Glomerular visceral epithelial cell (primary cell): ENCODE data around the gene PLA2G4E.

Experiments used
- DNase-seq: peaks from one replicate; pipeline ENCODE4 v3.0.0-alpha.2; 2016; ENCODE audit errors: extremely low spot score

Gene PLA2G4E

GRCh38 chr15:41993472-41994170, 27.2 kb downstream of the PLA2G4E start:
- no peak for DNase-seq

DNA sequence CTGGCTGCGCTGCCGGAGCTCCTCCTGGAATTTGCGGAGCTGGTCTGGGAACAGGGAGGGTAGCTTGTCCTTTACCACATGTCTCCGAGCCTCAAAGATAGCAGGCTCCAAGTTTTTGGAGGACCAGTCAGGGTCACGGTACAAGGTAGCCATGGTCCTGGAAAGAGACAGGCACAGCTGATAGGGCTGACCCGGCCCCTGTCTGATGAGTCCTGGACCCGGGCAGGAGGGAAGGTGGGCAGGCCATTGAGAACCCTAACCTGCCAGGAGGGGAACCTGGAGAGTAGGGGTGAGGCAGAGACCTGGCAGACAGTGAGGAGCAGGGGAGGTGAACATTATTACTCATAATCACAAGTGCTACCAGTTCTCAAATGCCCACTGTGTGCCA, 28.0 kb downstream of the PLA2G4E start:
- DNase-seq, result no peak

- no peak for DNase-seq
Observed at GRCh38 chr15:41992151-41992802, 28.6 kb downstream of the PLA2G4E start.

DNA sequence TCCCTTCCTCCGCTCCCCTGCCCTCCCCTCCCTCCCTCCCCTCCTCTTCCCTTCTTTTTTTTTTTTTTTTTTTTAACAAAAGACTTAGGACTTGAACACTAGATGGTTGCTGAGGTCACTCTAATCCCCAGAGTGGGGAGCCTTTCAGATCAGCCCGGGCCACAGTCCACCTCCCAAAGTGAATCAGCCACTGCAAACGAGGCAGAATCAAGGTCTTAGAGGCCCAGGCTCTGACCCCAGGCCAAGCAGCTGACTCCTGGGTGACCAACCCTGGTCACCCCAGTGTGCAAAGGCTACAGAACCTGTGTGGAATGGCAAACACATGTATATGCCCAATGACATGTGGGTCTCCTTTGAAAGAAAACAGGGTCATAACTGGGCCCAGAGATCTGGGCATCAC, 30.2 kb downstream of the PLA2G4E start:
- DNase-seq, result no peak

DNA sequence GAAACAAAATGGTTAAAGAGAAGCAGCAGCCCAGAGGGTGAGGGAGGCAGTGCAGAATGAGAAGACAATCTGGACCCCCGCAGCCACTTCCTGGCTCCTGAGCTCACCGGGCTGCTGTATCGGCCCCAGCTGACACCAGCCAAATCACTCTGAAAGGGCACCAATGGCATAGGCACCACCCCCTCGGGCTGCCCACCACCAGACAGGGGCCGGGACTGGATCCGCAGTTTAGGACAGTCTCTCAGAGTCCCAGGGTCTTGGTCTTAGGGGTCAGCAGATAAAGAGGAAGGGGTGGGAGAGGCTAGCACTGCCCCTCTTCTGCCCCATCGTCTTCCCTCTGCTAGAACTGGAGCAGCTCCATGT, 30.6 kb downstream of the PLA2G4E start:
- no peak for DNase-seq

DNA sequence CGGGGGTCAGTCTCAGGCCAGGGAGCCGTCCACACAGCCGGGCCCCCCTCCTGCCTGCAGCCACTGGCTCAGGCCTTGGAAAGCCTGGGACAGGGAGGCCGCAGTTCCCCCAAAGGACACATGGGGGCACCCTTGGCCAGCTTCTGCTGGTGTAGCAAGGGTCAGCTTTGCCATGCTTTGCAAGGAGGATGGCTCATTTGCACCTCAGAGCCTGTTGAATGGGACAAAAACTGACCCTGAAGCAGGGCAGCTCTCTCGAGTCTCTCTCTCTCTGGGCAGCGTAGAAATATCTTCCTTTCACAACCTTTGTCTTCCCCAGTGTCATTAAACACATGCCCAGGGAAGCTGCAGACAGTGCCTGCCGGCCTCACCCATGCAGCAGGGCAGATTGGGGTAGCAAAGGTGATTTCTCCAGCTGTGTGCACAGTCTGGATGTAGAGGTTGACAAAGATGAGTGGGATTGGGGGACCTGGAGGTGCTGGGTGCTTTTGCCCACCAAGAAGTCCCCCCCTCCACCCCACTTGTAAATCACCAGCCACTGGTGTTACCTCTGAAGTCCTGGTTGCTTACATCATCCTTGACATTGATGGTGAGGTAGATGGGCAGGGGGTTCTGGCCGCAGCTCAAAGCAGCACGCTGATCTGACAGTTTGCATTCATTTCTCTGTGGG, 31.1 kb downstream of the PLA2G4E start:
- DNase-seq, result peak; percentile 80

GRCh38 chr15:41988896-41989572, 31.8 kb downstream of the PLA2G4E start:
- DNase-seq, result no peak

- DNase-seq, result no peak
Observed at GRCh38 chr15:41987925-41988275, 32.9 kb downstream of the PLA2G4E start.

- no peak for DNase-seq
Observed at GRCh38 chr15:41987246-41987924, 33.5 kb downstream of the PLA2G4E start.

- no peak for DNase-seq
Observed at GRCh38 chr15:41985236-41986160, 35.3 kb downstream of the PLA2G4E start.

- no peak for DNase-seq
Observed at GRCh38 chr15:41984622-41985021, 36.2 kb downstream of the PLA2G4E start.

DNA sequence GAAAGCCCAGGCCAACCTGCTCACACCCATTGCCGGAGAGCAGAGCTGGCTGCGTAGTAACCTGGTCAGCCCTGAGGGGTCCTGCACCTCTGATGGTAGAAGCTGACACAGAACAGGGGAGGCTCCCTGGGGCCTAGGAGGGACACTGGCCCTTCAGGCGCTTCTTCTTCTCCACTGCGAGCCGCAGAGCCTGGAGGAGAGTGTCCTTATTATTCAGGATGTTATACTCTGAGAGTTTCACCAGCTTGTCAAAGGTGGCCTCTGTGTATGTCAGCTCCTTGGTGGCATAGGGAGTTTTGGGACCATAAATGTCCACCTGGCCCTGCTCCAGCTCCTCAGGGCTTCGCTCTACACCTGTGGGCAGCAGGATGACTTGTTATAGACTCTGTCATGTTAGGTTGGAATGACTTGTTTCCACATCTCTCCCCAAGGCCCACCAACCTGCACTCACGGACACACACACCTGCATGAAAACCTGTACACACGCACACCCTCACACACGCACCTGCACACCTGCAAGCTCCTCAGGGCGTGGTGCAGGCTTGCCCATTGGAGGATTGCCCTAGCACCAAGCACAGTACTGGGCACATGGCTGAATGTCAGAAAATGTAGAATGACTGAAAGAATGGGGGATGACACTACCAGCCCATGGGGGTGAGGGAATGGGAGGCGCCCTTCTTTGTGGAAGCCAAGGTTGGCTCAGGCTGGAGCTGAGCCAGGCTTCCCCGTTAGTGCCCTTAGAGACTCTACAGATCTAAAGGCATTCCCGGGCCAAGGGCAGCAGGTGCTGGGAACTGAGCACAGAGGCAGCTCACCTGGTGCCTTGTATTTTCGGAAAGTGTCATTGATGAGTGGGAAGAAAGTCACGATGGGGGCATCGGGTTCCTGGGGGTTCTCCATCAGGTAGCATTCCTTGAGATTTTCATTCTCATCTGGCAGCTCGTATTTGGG, 36.9 kb downstream of the PLA2G4E start:
- no peak for DNase-seq

DNA sequence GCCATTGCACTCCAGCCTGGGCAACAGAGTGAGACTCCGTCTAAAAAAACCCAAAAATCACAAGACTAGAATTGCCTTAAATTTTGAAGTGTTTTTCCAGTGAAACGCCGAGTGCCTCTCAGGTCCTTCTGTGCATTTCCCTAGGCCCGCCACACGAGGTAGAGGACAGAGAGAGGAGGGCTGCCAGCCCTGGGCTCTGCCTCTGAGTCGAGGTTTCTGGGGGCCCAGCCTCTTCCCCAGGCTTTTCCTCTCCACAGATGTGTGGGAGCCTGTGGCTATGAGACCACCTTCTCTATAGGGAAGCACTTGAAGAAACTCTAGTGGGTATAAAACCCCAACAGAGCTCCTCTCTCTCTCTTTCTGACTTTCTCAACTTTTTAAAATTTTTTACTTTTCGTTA, 37.6 kb downstream of the PLA2G4E start:
- no peak for DNase-seq

DNA sequence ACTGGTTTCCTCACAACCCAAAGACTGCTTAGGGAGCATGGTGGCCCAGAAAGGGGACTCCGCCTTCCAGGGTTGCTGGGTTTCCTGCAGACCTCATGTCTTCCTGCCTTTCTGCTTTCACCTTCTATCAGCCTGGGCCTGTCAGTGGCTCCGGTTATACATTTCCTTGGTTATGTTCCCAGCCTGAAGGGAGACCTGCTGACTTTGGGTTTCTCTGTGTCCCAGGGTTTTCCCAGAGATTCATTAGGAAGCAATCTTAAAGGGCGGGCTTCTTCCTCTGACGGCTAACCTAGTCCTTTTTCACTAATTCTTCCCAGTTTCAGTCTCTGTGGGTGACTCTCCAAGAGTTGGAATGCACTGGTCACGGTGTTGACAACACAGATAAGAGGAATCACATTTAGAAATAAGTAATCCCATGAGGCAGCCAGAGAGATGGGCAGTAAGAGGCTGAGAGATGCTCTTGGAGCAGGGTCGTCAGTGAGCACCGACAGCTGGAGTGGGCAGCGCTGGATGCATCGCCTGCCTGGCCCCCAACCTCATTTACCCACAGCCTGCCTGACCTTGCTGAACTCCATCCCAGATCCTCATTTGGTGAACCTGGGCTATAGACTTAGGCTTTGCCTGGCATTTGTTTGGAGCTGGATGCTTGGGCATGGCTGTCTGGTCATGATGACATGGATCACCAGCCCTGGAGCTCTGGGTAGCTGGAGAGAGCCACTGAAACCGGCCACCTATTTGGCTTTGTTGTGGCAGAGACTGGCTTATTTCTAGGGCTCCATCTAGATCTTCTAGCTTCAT, 38.5 kb downstream of the PLA2G4E start:
- DNase-seq, result no peak

DNA sequence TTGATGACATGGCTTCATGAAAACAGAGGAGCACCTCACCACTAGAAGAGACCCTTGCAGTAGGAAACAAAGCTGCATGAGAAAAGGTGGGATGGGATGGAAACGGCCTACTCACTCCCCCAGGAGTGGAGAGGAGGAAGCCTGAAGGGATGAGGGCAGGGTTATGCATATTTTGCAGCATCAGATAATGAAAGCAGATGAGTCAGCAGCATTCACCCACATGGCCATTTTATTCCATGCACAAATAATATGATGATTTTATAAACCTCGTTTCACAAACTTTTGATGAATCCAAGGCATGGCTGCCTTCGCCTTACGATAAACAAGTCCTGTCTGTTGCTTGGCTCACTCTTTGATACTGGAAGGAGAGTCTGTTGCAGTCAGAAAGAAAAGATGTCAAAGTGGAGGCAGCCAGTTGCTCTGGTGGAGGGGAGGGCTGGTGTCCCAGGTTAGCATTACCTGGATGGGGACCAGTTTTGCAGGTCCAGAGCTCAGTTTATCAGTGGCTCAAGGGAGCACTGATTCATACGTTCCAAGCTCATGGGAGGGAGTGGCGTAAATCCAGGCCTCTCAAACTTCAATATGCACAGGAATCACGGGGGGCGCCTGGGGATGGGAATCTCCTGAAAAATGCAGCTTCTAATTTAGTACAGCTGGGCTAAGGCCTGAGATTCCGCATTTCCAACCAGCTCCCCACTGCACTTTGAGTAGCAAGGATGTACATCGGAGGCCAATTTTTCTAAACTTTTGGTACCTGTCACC, 39.3 kb downstream of the PLA2G4E start:
- no peak for DNase-seq

DNA sequence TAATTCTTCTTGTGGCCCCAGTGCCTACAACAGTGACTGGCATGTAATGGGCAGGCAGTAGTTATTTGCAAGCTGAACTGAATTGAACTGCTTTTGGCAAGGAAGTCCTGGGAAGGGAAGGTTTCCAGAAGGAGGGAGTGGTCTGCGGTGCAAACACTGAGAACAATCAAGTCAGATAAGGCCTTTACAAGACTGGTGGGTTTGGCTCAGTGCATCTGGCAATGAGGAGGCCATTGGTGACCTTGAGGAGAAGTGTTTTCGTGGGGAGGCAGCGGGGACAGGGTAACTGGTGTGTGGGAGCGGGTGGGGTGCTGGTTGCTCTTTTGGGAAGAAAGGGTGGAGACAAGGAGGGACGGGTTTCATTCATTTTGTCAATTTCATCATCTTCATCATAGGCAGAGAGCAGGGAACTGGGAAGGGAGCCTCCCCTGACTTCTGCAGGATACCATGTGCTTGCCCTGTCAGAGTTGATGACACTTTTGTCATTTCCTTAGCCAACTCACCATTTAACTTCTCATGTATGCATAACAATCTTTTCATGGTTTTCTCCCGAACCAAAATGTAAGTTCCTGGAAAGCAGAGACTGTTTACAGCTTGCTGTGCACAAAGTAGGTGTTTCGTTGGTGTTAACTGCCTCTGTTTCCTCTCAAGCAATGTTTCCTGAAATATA, 40.1 kb downstream of the PLA2G4E start:
- no peak for DNase-seq

- no peak for DNase-seq
Observed at GRCh38 chr15:41979493-41980266, 41.2 kb downstream of the PLA2G4E start.
